Measurements from ENCODE around the gene TNFRSF19.

The TNFRSF19 gene

GRCh38 chr13:23654111-23655110 is 84.2 kb downstream of the TNFRSF19 start:
- no peaks in the 10 kb centered on the region for H3K4me1 ChIP-seq (ENCODE audit: insufficient read depth, low read length, severe bottlenecking)
- no peak overlapping the region for H3K4me2 ChIP-seq (ENCODE audit: low read length)
- no peaks in the 10 kb centered on the region for H3F3A ChIP-seq (ENCODE audit: insufficient read depth, low read length)
- H3K9me2 ChIP-seq (ENCODE audit: low read depth, low read length): no peaks in the 10 kb centered on the region
- H3K79me2 ChIP-seq (ENCODE audit: insufficient read depth, low read length): no peaks in the 10 kb centered on the region
- no peaks in the 10 kb centered on the region for H3K27me3 ChIP-seq (ENCODE audit: insufficient read depth, low read length)
- no peak overlapping the region for H3K4me3 ChIP-seq (ENCODE audit: low read depth, low read length, poor library complexity, severe bottlenecking)
- TF ChIP-seq EZH2 (IDR thresholded peaks at IDR 0.05; ENCODE audit: borderline replicate concordance, low read length): no peak
- TF ChIP-seq, protein P1, sequence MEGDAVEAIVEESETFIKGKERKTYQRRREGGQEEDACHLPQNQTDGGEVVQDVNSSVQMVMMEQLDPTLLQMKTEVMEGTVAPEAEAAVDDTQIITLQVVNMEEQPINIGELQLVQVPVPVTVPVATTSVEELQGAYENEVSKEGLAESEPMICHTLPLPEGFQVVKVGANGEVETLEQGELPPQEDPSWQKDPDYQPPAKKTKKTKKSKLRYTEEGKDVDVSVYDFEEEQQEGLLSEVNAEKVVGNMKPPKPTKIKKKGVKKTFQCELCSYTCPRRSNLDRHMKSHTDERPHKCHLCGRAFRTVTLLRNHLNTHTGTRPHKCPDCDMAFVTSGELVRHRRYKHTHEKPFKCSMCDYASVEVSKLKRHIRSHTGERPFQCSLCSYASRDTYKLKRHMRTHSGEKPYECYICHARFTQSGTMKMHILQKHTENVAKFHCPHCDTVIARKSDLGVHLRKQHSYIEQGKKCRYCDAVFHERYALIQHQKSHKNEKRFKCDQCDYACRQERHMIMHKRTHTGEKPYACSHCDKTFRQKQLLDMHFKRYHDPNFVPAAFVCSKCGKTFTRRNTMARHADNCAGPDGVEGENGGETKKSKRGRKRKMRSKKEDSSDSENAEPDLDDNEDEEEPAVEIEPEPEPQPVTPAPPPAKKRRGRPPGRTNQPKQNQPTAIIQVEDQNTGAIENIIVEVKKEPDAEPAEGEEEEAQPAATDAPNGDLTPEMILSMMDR (IDR thresholded peaks at IDR 0.05; ENCODE audit: low read length): no peak
- no peak overlapping the region for H3K27ac ChIP-seq (ENCODE audit: low read depth, low read length, poor library complexity, severe bottlenecking)
- no peaks in the 10 kb centered on the region for H4K20me1 ChIP-seq (ENCODE audit: insufficient read depth, low read length)
- no peaks in the 10 kb centered on the region for H3K9me3 ChIP-seq (ENCODE audit: low read length)
- no peak overlapping the region for H2AFZ ChIP-seq (ENCODE audit: low read length)
- H3K36me3 ChIP-seq (ENCODE audit: insufficient read depth, low read length): no peaks in the 10 kb centered on the region
- no peak overlapping the region for H3K9ac ChIP-seq (ENCODE audit: low read length)

GRCh38 chr13:23655321-23655720 is 85.1 kb downstream of the TNFRSF19 start:
- Histone ChIP-seq H3F3A (ENCODE audit: insufficient read depth, low read length) (no peaks in the 10 kb centered on the region), H3K27ac (ENCODE audit: low read depth, low read length, poor library complexity, severe bottlenecking) (no peak overlapping the region), H3K4me3 (ENCODE audit: low read depth, low read length, poor library complexity, severe bottlenecking) (no peak overlapping the region), H3K27me3 (ENCODE audit: insufficient read depth, low read length) (no peaks in the 10 kb centered on the region), H3K4me1 (ENCODE audit: insufficient read depth, low read length, severe bottlenecking) (no peaks in the 10 kb centered on the region), H3K9ac (ENCODE audit: low read length) (no peak overlapping the region), H3K9me3 (ENCODE audit: low read length) (no peaks in the 10 kb centered on the region), H3K4me2 (ENCODE audit: low read length) (no peak overlapping the region), H3K79me2 (ENCODE audit: insufficient read depth, low read length) (no peaks in the 10 kb centered on the region), H3K36me3 (ENCODE audit: insufficient read depth, low read length) (no peaks in the 10 kb centered on the region), H2AFZ (ENCODE audit: low read length) (no peak overlapping the region), H4K20me1 (ENCODE audit: insufficient read depth, low read length) (no peaks in the 10 kb centered on the region), H3K9me2 (ENCODE audit: low read depth, low read length) (no peaks in the 10 kb centered on the region)
- no peak for TF ChIP-seq EZH2 (IDR thresholded peaks at IDR 0.05; ENCODE audit: borderline replicate concordance, low read length)
- TF ChIP-seq, protein P1 (IDR thresholded peaks at IDR 0.05; ENCODE audit: low read length): no peak

DNA sequence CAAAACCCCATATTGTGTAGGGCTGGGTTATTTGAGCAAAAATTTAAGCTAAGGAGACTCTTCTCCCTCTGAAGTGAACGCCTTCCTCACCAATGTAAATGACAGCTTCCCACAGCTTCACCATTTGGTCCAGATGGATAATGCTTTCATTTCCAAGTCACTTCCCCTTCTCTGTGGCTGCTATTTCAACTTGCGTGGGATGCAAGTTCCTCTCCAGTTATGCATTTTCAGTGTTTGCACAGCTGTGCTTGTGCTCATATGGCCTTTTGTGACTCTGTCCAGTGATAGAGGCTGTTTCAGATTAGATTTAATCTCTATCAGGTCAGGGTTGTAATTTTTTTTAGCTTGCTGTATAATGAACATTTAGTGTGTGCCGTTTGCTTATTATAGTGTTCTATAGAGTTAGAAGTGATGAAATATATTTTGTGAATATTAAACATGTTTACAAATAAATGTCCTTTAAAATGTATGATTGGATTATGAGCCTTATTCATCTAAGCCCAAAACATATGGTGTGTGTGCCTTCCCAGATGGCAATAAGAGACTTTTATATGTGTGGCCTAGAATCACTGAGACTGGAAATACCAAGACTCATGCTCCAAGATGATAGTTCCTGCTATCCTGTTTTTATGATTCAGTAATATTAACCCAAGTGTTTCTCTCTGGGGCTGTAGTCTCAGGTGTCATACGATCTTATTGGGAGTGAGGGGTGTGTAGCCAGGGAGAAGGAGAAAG is 86.6 kb downstream of the TNFRSF19 start:
- Histone ChIP-seq H3K9ac (ENCODE audit: low read length) (no peak overlapping the region), H4K20me1 (ENCODE audit: insufficient read depth, low read length) (no peaks in the 10 kb centered on the region), H3K27me3 (ENCODE audit: insufficient read depth, low read length) (no peaks in the 10 kb centered on the region), H3K27ac (ENCODE audit: low read depth, low read length, poor library complexity, severe bottlenecking) (no peak overlapping the region), H3K79me2 (ENCODE audit: insufficient read depth, low read length) (no peaks in the 10 kb centered on the region), H3K9me3 (ENCODE audit: low read length) (no peaks in the 10 kb centered on the region), H3F3A (ENCODE audit: insufficient read depth, low read length) (no peaks in the 10 kb centered on the region), H3K4me1 (ENCODE audit: insufficient read depth, low read length, severe bottlenecking) (no peaks in the 10 kb centered on the region), H3K36me3 (ENCODE audit: insufficient read depth, low read length) (no peaks in the 10 kb centered on the region), H3K9me2 (ENCODE audit: low read depth, low read length) (no peaks in the 10 kb centered on the region), H3K4me2 (ENCODE audit: low read length) (no peak overlapping the region), H2AFZ (ENCODE audit: low read length) (no peak overlapping the region), H3K4me3 (ENCODE audit: low read depth, low read length, poor library complexity, severe bottlenecking) (no peak overlapping the region)
- no peak for TF ChIP-seq EZH2 (IDR thresholded peaks at IDR 0.05; ENCODE audit: borderline replicate concordance, low read length)
- TF ChIP-seq, protein P1 (IDR thresholded peaks at IDR 0.05; ENCODE audit: low read length): no peak
